IMR-90 (cell line): ENCODE results near the gene RAB8B. TPM values are rescaled to one million over a fixed set of nuclear protein-coding genes. Genes with fewer than 3 reads are reported as not detected.

Experiments
- ATAC-seq: fragments of 200-7000 bp; cut with Tn5 transposase; 2 replicates; pipeline ENCODE4 v1.9.1; 2020; ENCODE audit warnings: low read depth, mild to moderate bottlenecking, moderate library complexity
- BruUV-seq: library from RNA; stranded (reverse); fragments of 400-500 nt; replicated peaks from 2 replicates; lab custom pipeline; 2021; lab: Mats Ljungman, UMichigan
- CTCF ChIA-PET: fragments of 300-600 bp; formaldehyde crosslinking; extraction: SDS; loops from one replicate; lab custom pipeline; 2021; ENCODE audit warnings: antibody characterized with exemption; lab: Yijun Ruan, JAX
- POLR2A ChIA-PET: fragments of 300-600 bp; sonication (Branson Sonifier 250); formaldehyde crosslinking; loops from one replicate; lab custom pipeline; 2022; ENCODE audit warnings: antibody characterized with exemption; ENCODE audit not compliant: unreplicated experiment; lab: Charles Lee
- DNase-seq: peaks from one replicate; pipeline ENCODE4 v3.0.0; 2013
- H2AFZ ChIP-seq: replicated peaks from 2 replicates; pipeline ENCODE3; 2013; ENCODE audit warnings: low read length, mild to moderate bottlenecking; ENCODE audit not compliant: poor library complexity
- H2AK5ac ChIP-seq: 2 replicates; pipeline ENCODE4 v1.6.1; 2013; ENCODE audit warnings: low read depth, low read length, inconsistent platforms
- H2AK9ac ChIP-seq: replicated peaks from 2 replicates; pipeline ENCODE3; 2013; ENCODE audit warnings: mild to moderate bottlenecking, low read depth, low read length, moderate library complexity; ENCODE audit not compliant: poor library complexity
- H2BK120ac ChIP-seq: 2 replicates; pipeline ENCODE4 v1.6.1; 2013; ENCODE audit warnings: low read depth, low read length, inconsistent platforms
- H2BK15ac ChIP-seq: 3 replicates; pipeline ENCODE4 v1.6.1; 2013; ENCODE audit warnings: low read depth, low read length, inconsistent platforms
- H2BK20ac ChIP-seq: 2 replicates; pipeline ENCODE4 v1.6.1; 2013; ENCODE audit warnings: low read depth, mild to moderate bottlenecking, inconsistent platforms, low read length, moderate library complexity
- H2BK5ac ChIP-seq: 2 replicates; pipeline ENCODE4 v1.6.1; 2013; ENCODE audit warnings: mild to moderate bottlenecking, low read depth, low read length, inconsistent platforms; ENCODE audit not compliant: poor library complexity, severe bottlenecking
- H3K14ac ChIP-seq: replicated peaks from 2 replicates; pipeline ENCODE4 v1.6.1; 2013; ENCODE audit warnings: low read depth, low read length, inconsistent platforms
- H3K18ac ChIP-seq: 2 replicates; pipeline ENCODE4 v1.6.1; 2013; ENCODE audit warnings: low read depth, low read length, control low read depth
- H3K23ac ChIP-seq: 2 replicates; pipeline ENCODE4 v1.6.1; 2013; ENCODE audit warnings: low read depth, low read length, inconsistent platforms
- H3K27ac ChIP-seq: 2 replicates; pipeline ENCODE4 v1.5.1; 2013; ENCODE audit warnings: mild to moderate bottlenecking, control low read depth, low read length; ENCODE audit not compliant: insufficient read depth
- H3K27me3 ChIP-seq: 2 replicates; pipeline ENCODE4 v1.6.1; 2013; ENCODE audit warnings: low read length; ENCODE audit not compliant: control insufficient read depth, insufficient read depth
- H3K36me3 ChIP-seq: 2 replicates; pipeline ENCODE4 v1.6.1; 2013; ENCODE audit warnings: low read length, mixed read lengths; ENCODE audit not compliant: control insufficient read depth, insufficient read depth
- H3K4ac ChIP-seq: 2 replicates; pipeline ENCODE4 v1.6.1; 2013; ENCODE audit warnings: low read depth, low read length, inconsistent platforms
- H3K4me1 ChIP-seq: 2 replicates; pipeline ENCODE4 v1.6.1; 2013; ENCODE audit warnings: low read length, mixed read lengths; ENCODE audit not compliant: control insufficient read depth, insufficient read depth
- H3K4me2 ChIP-seq: 2 replicates; pipeline ENCODE4 v1.6.1; 2013; ENCODE audit warnings: low read depth, mild to moderate bottlenecking, control low read depth, low read length, moderate library complexity
- H3K4me3 ChIP-seq: 2 replicates; pipeline ENCODE4 v1.5.1; 2013; ENCODE audit warnings: low read depth, mild to moderate bottlenecking, control low read depth, low read length, moderate library complexity; ENCODE audit not compliant: insufficient read depth
- H3K56ac ChIP-seq: 2 replicates; pipeline ENCODE4 v1.6.1; 2013; ENCODE audit warnings: low read length, inconsistent platforms; ENCODE audit not compliant: insufficient read depth; ENCODE audit errors: extremely low read depth
- H3K79me1 ChIP-seq, 2 experiments: 2 replicates each; pipeline ENCODE4 v1.6.1; 2013; ENCODE audit warnings: low read length in 2 of 2, inconsistent platforms in 1 of 2, low read depth in 1 of 2
- H3K9ac ChIP-seq: 2 replicates; pipeline ENCODE4 v1.6.1; 2013; ENCODE audit warnings: low read depth, low read length, control low read depth
- H3K9me1 ChIP-seq: 2 replicates; pipeline ENCODE4 v1.6.1; 2013; ENCODE audit warnings: low read length, inconsistent platforms; ENCODE audit not compliant: insufficient read depth
- H3K9me3 ChIP-seq: 2 replicates; pipeline ENCODE4 v1.6.1; 2013; ENCODE audit warnings: low read length; ENCODE audit not compliant: control insufficient read depth, insufficient read depth
- H4K20me1 ChIP-seq: 2 replicates; pipeline ENCODE4 v1.6.1; 2013; ENCODE audit warnings: low read length, inconsistent platforms; ENCODE audit not compliant: insufficient read depth
- H4K5ac ChIP-seq: 2 replicates; pipeline ENCODE4 v1.6.1; 2013; ENCODE audit warnings: mild to moderate bottlenecking, low read depth, low read length, control low read depth
- H4K8ac ChIP-seq, 2 experiments: 2 replicates each; pipeline ENCODE4 v1.6.1; 2013; ENCODE audit warnings: low read depth in 2 of 2, low read length in 2 of 2, control low read depth in 1 of 2, inconsistent platforms in 1 of 2
- H4K91ac ChIP-seq: 2 replicates; pipeline ENCODE4 v1.6.1; 2013; ENCODE audit warnings: low read depth, low read length, inconsistent platforms; ENCODE audit not compliant: insufficient read depth
- CEBPB ChIP-seq: IDR thresholded peaks from 2 replicates; pipeline ENCODE4 v1.6.1; 2012; ENCODE audit warnings: low read depth, low read length, improper control_type of control experiment
- MAZ ChIP-seq: IDR thresholded peaks from 2 replicates; pipeline ENCODE4 v1.6.1; 2012; ENCODE audit warnings: low read depth, mild to moderate bottlenecking, low read length, improper control_type of control experiment, moderate library complexity, borderline replicate concordance
- MXI1 ChIP-seq: IDR thresholded peaks from 2 replicates; pipeline ENCODE4 v1.6.1; 2012; ENCODE audit warnings: low read depth, mild to moderate bottlenecking, low read length, moderate library complexity, borderline replicate concordance
- POLR2A ChIP-seq: IDR thresholded peaks from 2 replicates; pipeline ENCODE4 v1.6.1; 2012; ENCODE audit warnings: mild to moderate bottlenecking, low read depth, low read length
- RFX5 ChIP-seq: IDR thresholded peaks from 2 replicates; pipeline ENCODE4 v1.8.0; 2012; ENCODE audit warnings: low read depth, mild to moderate bottlenecking, low read length, moderate library complexity
- SMC3 ChIP-seq: fragments of 150-350 bp; IDR thresholded peaks from 2 replicates; pipeline ENCODE4 v1.6.1; 2016; ENCODE audit warnings: low read depth, mild to moderate bottlenecking, antibody characterized with exemption, low read length, moderate library complexity
- USF2 ChIP-seq: fragments of 150-350 bp; IDR thresholded peaks from 2 replicates; pipeline ENCODE4 v1.6.1; 2017; ENCODE audit warnings: mild to moderate bottlenecking, antibody characterized with exemption, low read length, low read depth
- WGBS, 2 experiments: methylation state at CpG; one replicate each; pipeline versions ENCODE4 v1.1.5 to v1.1.7; 2013; ENCODE audit warnings: missing lambda C conversion rate in 2 of 2; ENCODE audit not compliant: insufficient read length in 1 of 2; ENCODE audit errors: extremely low coverage in 2 of 2; 5-methylcytosine and 5-hydroxymethylcytosine counted together
- dilution Hi-C: fragments of 300-500 bp; cut with HindIII; formaldehyde crosslinking; loops from one replicate; pipeline ENCODE4 v1.14.3; 2018; ENCODE audit warnings: low sequenced_read_pairs; ENCODE audit not compliant: unreplicated experiment
- in situ Hi-C: fragments of 300-500 bp; cut with MboI; formaldehyde crosslinking; loops from 3 replicates; pipeline ENCODE4 v1.14.3; 2019; ENCODE audit warnings: low sequenced_read_pairs, inconsistent platforms, mixed read lengths
- intact Hi-C: fragments of 100-400 bp; cut with micrococcal nuclease; formaldehyde crosslinking; loops from 2 replicates; pipeline ENCODE4 v1.10.0; 2022
- polyA plus RNA-seq, 3 experiments: library from polyadenylated mRNA; depleted of rRNA; stranded (reverse); fragments of >200 nt; gene quantifications; 2 replicates each; pipeline ENCODE4 v1.2.3, GENCODE V29; 2012; ENCODE audit warnings: low replicate concordance in 1 of 3
- total RNA-seq: library from RNA; depleted of rRNA; stranded (reverse); fragments of >200 nt; gene quantifications from 2 replicates; pipeline ENCODE4 v1.2.3, GENCODE V29; 2012

The RAB8B gene
- total and polyA plus RNA-seq, 2 of the 4 experiments (the other 2 are of a cell fraction) = 19.4 to 29.4 TPM

- WGBS, 2 experiments = no CpG with 5 or more reads among the region's 1 CpG
- DNase-seq (no peak), ATAC-seq (no peak)
- no peak overlapping the region for H4K8ac ChIP-seq
- no peak overlapping the region for H2BK15ac ChIP-seq
- H2BK20ac ChIP-seq = no peak overlapping the region
- no peak overlapping the region for H3K27ac ChIP-seq
- peaks cover 0 to 6% of the 10 kb centered on the region in 2 experiments; a peak in 1 of 4 replicates for H3K79me1 ChIP-seq
- H3K4me1 ChIP-seq = peaks cover 2% of the 10 kb centered on the region; the same call in 1 of the 2 replicates
- no peak overlapping the region for H3K23ac ChIP-seq
- H4K5ac ChIP-seq = no peak overlapping the region
- H4K91ac ChIP-seq = no peak overlapping the region
- H3K56ac ChIP-seq = no peak overlapping the region
- H3K4ac ChIP-seq = no peak overlapping the region
- H3K4me3 ChIP-seq = no peak overlapping the region
- H2AK9ac ChIP-seq = no peak overlapping the region
- no peak overlapping the region for H3K18ac ChIP-seq
- intact Hi-C loops = no loop called here
- BruUV-seq = no TSS peak
- no peak overlapping the region for H2BK5ac ChIP-seq
- no peak overlapping the region for H2BK120ac ChIP-seq
- no peak overlapping the region for H2AK5ac ChIP-seq
- TF ChIP-seq CEBPB (no peak), RFX5 (no peak), MAZ (no peak), POLR2A (no peak), MXI1 (no peak), USF2 (no peak), SMC3 (no peak)
- no peak overlapping the region for H3K4me2 ChIP-seq
- no peaks in the 10 kb centered on the region for H3K27me3 ChIP-seq
- H4K20me1 ChIP-seq = no peaks in the 10 kb centered on the region
- peaks cover 6% of the 10 kb centered on the region; the same call in 1 of the 2 replicates for H3K9me1 ChIP-seq
- dilution Hi-C loops = no loop called here
- H3K36me3 ChIP-seq = peaks cover 32% of the 10 kb centered on the region
- in situ Hi-C loops = no loop called here
- H2AFZ ChIP-seq = no peak overlapping the region
- H3K9me3 ChIP-seq = no peaks in the 10 kb centered on the region
- ChIA-PET POLR2A (no interaction called here), CTCF (interaction anchor here (1.3 kb wide), 1 partner anchor 101 kb away, joined by 3 read pairs; no protein-coding TSS in a partner anchor)
- H3K14ac ChIP-seq = no peak overlapping the region
- H3K9ac ChIP-seq = no peak overlapping the region
These were observed 111.7 kb downstream of the RAB8B start for GRCh38 chr15:63301088-63301487.
